Measurements from ENCODE around the gene MPV17L2. TPM values are rescaled to one million over a fixed set of nuclear protein-coding genes. Genes with fewer than 3 reads are reported as not detected.
A peak's percentile ranks its signal among the peaks of the same experiment; 100 is the strongest.
"Not testable (repeated sequence)": the region's sequence is repeated elsewhere in the genome, so short reads cannot be mapped to it uniquely, and the experiment has no call there.

The MPV17L2 gene
- total RNA-seq, 5 donors from 2014 or later (not counting 1 experiment from before 2014, with no cell fraction given) = 3.8 to 8.2 (median 8.1) TPM

DNA sequence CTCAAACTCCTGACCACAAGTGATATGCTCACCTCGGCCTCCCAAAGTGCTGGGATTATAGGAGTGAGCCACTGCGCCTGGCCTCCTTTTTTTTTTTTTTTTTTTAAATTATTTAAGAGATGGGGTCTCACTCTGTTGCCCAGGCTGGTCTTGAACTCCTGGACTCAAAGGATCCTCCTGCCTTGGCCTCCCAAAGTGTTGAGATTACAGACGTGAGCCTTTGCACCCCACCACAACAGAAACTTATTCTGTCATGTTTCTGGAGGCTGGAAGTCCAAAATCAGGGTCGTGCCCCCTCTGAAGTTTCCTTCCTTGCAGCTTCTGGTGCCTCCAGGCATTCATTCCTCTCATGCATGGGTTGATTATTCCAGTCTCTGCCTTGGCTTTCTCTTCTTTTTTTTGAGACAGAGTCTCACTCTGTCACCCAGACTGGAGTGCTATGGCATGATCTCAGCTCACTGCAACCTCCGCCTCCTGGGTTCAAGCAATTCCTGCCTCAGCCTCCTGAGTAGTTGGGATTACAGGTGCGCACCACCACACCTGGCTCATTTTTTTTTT is 33.9 kb upstream of the MPV17L2 start:
- H3K27ac Mint-ChIP-seq; H3K27me3 Mint-ChIP-seq; H3K4me3 ChIP-seq (ENCODE audit: control insufficient read depth in 1 of 2, extremely low read depth in 1 of 2, low read length in 1 of 2); H3K4me3 Mint-ChIP-seq; H3K27me3 ChIP-seq (replicated peaks in 1 of 2; ENCODE audit: control insufficient read depth in 2 of 2, extremely low read depth in 1 of 2, insufficient read depth in 2 of 2, low read length in 1 of 2); ATAC-seq (replicated peaks in 1 of 4); DNase-seq; H3K9me3 Mint-ChIP-seq; H3K9me3 ChIP-seq; POLR2A ChIA-PET; H3K36me3 Mint-ChIP-seq; H3K27ac ChIP-seq (ENCODE audit: low read length): not testable (repeated sequence)
- CTCF ChIA-PET = interaction anchor here (0.6 kb wide), 2 partner anchors 33 to 210 kb away, joined by 3 read pairs; no protein-coding TSS in a partner anchor
- 100% methylated on average over 1 of the region's 6 CpGs for WGBS (ENCODE audit: insufficient coverage)
- H3K4me1 ChIP-seq (ENCODE audit: control insufficient read depth in 1 of 2, extremely low read depth in 1 of 2, insufficient read depth in 2 of 2, low read length in 2 of 2) = peaks cover 4 to 20% of the 10 kb centered on the region in 2 experiments
- peaks cover 20 to 21% of the 10 kb centered on the region in 2 donors for H3K36me3 ChIP-seq (ENCODE audit: control insufficient read depth in 2 of 2, extremely low read depth in 1 of 2, insufficient read depth in 1 of 2, low read length in 1 of 2)
- peaks cover 19 to 25% (median 22%) of the 10 kb centered on the region in 3 donors for H3K4me1 Mint-ChIP-seq

DNA sequence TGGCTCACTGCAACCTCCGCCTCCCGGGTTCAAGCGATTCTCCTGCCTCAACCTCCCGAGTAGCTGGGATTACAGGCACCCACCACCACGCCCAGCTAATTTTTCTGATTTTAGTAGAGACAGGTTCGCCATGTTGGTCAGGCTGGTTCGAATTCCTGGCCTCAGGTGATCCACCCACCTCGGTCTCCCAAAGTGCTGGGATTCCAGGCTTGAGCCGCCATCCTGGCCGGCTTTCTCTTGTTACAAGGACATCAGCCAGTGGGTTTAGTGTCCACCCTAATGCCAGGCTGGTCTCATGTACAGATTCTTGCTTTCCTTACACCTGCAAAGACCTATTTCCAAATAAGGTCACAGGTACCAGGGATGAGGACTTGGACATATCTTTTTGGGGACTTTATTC is 33.2 kb upstream of the MPV17L2 start:
- H3K4me3 Mint-ChIP-seq = no peak overlapping the region
- ChIA-PET CTCF (interaction anchor here in 1 of 2 donors (1.1 kb wide), 1 partner anchor 227 kb away, joined by 3 read pairs; the partner anchor contains the start of gene CCDC124), POLR2A (no interaction called here)

DNA sequence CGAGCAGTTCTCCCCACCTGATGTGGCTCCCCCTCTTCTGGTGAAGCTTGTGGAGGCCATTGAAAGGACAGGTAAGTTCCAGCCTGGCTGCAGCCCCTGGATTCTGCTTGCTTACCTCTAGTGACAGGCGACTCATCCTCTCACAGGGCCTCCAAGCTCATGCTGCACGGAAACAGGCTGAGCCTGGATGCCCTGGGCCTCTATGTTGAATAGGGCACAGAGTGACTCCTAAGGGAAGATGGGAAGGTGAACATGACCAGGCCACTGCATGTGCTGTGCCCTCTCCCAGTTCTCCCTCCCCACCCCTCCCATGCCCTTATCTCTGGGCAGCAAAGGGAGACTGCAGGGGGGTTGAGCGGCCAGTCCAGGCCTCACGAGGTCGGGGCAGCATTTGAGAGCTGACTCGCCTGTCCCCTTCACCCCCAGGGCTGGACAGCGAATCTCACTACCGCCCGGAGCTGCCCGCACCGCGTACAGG is 32.5 kb upstream of the MPV17L2 start:
- Mint-ChIP-seq H3K27me3 (no peaks in the 10 kb centered on the region), H3K4me1 (peaks cover 13 to 17% (median 15%) of the 10 kb centered on the region in 3 donors), H3K27ac (peak overlapping the region; percentile 39 to 81), H3K9me3 (no peaks in the 10 kb centered on the region), H3K36me3 (peaks cover 7% of the 10 kb centered on the region), H3K4me3 (peak overlapping the region; percentile 34 to 52 (median 47))
- POLR2A ChIA-PET = no interaction called here
- no peak for ATAC-seq (replicated peaks in 1 of 4)
- DNase-seq = no peak
- no peaks in the 10 kb centered on the region for H3K9me3 ChIP-seq
- no peak overlapping the region for H3K27ac ChIP-seq (ENCODE audit: low read length)
- WGBS (ENCODE audit: insufficient coverage) = 92% methylated on average over 7 of the region's 13 CpGs
- peaks cover 20 to 24% of the 10 kb centered on the region in 2 donors for H3K36me3 ChIP-seq (ENCODE audit: control insufficient read depth in 2 of 2, extremely low read depth in 1 of 2, insufficient read depth in 1 of 2, low read length in 1 of 2)
- H3K27me3 ChIP-seq (replicated peaks in 1 of 2; ENCODE audit: control insufficient read depth in 2 of 2, extremely low read depth in 1 of 2, insufficient read depth in 2 of 2, low read length in 1 of 2) = no peaks in the 10 kb centered on the region
- CTCF ChIA-PET = interaction anchor here (0.6 to 1.2 kb wide), 6 partner anchors 8 to 1305 kb away, joined by 3 to 9 read pairs (median 6); partner anchors contain the start of genes CCDC124 (in 1 of the 2), IL12RB1 (in 1 of the 2) and PIK3R2 (in 1 of the 2)
- H3K4me1 ChIP-seq (ENCODE audit: control insufficient read depth in 1 of 2, extremely low read depth in 1 of 2, insufficient read depth in 2 of 2, low read length in 2 of 2) = peaks cover 3 to 15% of the 10 kb centered on the region in 2 experiments
- no peak overlapping the region for H3K4me3 ChIP-seq (ENCODE audit: control insufficient read depth in 1 of 2, extremely low read depth in 1 of 2, low read length in 1 of 2)

More for the DNA sequence above, 33.2 kb upstream of the MPV17L2 start:
- H3K9me3 ChIP-seq = no peaks in the 10 kb centered on the region
- H3K4me1 Mint-ChIP-seq = peaks cover 13 to 19% (median 17%) of the 10 kb centered on the region in 3 donors
- no peak overlapping the region for H3K27ac ChIP-seq (ENCODE audit: low read length)
- no peaks in the 10 kb centered on the region for H3K27me3 ChIP-seq (replicated peaks in 1 of 2; ENCODE audit: control insufficient read depth in 2 of 2, extremely low read depth in 1 of 2, insufficient read depth in 2 of 2, low read length in 1 of 2)
- H3K9me3 Mint-ChIP-seq = no peaks in the 10 kb centered on the region
- peaks cover 6% of the 10 kb centered on the region for H3K36me3 Mint-ChIP-seq
- no peaks in the 10 kb centered on the region for H3K27me3 Mint-ChIP-seq
- H3K4me3 ChIP-seq (ENCODE audit: control insufficient read depth in 1 of 2, extremely low read depth in 1 of 2, low read length in 1 of 2) = no peak overlapping the region
- no peak for ATAC-seq (replicated peaks in 1 of 4)
- WGBS (ENCODE audit: insufficient coverage) = 98% methylated on average over 8 of the region's 10 CpGs
- H3K36me3 ChIP-seq (ENCODE audit: control insufficient read depth in 2 of 2, extremely low read depth in 1 of 2, insufficient read depth in 1 of 2, low read length in 1 of 2) = peaks cover 20 to 21% of the 10 kb centered on the region in 2 donors
- peaks cover 3 to 15% of the 10 kb centered on the region in 2 experiments for H3K4me1 ChIP-seq (ENCODE audit: control insufficient read depth in 1 of 2, extremely low read depth in 1 of 2, insufficient read depth in 2 of 2, low read length in 2 of 2)
- no peak overlapping the region for H3K27ac Mint-ChIP-seq
- no peak for DNase-seq

DNA sequence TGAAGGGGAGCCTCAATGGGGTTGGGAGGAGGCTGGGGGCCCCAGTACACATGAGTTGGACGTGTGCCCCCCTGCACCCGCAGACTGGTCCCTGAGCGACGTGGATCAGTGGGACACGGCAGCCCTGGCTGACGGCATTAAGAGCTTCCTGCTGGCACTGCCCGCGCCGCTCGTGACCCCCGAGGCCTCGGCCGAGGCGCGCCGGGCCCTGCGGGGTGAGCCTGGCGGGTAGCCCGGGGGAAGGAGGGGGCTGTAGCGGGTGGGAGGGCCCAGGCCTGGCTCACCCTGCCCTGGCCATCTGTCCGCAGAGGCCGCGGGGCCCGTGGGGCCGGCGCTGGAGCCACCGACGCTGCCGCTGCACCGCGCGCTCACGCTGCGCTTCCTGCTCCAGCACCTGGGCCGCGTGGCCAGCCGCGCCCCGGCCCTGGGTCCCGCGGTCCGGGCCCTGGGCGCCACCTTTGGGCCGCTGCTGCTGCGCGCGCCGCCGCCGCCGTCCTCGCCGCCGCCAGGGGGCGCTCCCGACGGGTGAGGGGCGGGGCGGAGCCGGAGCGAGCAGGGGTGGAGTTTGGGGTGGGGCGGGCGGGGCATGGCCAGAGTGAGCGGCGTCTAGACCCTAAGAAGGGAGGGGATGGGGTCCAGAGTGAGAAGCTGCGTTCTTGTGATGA is 31.9 kb upstream of the MPV17L2 start:
- H3K27ac Mint-ChIP-seq = peak overlapping the region in 1 of 2 donors; percentile 39
- peaks cover 24 to 29% of the 10 kb centered on the region in 2 donors for H3K36me3 ChIP-seq (ENCODE audit: control insufficient read depth in 2 of 2, extremely low read depth in 1 of 2, insufficient read depth in 1 of 2, low read length in 1 of 2)
- H3K27ac ChIP-seq (ENCODE audit: low read length) = no peak overlapping the region
- no peaks in the 10 kb centered on the region for H3K9me3 Mint-ChIP-seq
- CTCF ChIA-PET = interaction anchor here (0.5 to 1.2 kb wide), 10 partner anchors 9 to 1305 kb away, joined by 3 to 9 read pairs (median 4); partner anchors contain the start of genes CCDC124 (in 1 of the 2), IL12RB1 (in 1 of the 2) and PIK3R2 (in 1 of the 2)
- DNase-seq = peak; percentile 37 to 90 (median 68)
- peak overlapping the region; percentile 28 to 52 (median 34) for H3K4me3 Mint-ChIP-seq
- peak; percentile 93 to 98 (median 94) for ATAC-seq (replicated peaks in 1 of 4)
- peaks cover 3 to 15% of the 10 kb centered on the region in 2 experiments for H3K4me1 ChIP-seq (ENCODE audit: control insufficient read depth in 1 of 2, extremely low read depth in 1 of 2, insufficient read depth in 2 of 2, low read length in 2 of 2)
- peaks cover 11 to 17% (median 15%) of the 10 kb centered on the region in 3 donors for H3K4me1 Mint-ChIP-seq
- peak overlapping the region in 1 of 2 donors; percentile 32 for H3K4me3 ChIP-seq (ENCODE audit: control insufficient read depth in 1 of 2, extremely low read depth in 1 of 2, low read length in 1 of 2)
- H3K9me3 ChIP-seq = no peaks in the 10 kb centered on the region
- H3K36me3 Mint-ChIP-seq = peaks cover 13% of the 10 kb centered on the region
- H3K27me3 ChIP-seq (replicated peaks in 1 of 2; ENCODE audit: control insufficient read depth in 2 of 2, extremely low read depth in 1 of 2, insufficient read depth in 2 of 2, low read length in 1 of 2) = no peaks in the 10 kb centered on the region
- WGBS (ENCODE audit: insufficient coverage) = 4% methylated on average over 46 of the region's 66 CpGs
- POLR2A ChIA-PET = no interaction called here
- H3K27me3 Mint-ChIP-seq = no peaks in the 10 kb centered on the region

DNA sequence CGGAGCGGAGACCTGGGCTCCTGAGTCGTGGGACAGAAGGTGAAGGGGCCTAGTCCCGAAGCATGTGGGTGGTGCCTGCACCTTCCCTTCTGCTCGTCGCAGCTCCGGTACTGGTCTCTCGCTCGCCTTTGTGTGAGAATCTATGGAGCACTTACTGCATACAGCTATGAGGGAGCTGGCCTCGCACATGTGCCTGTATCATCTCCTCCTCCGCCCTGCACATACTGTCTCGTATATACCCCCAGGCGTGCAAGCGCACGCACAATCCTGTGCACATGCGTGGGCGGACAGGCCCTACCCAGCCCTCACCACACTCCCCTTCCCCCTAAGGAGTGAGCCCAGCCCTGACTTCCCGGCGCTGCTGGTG is 31.4 kb upstream of the MPV17L2 start:
- Mint-ChIP-seq H3K27me3 (no peaks in the 10 kb centered on the region), H3K4me3 (peak overlapping the region in 2 of 3 donors; percentile 7 to 13), H3K9me3 (no peaks in the 10 kb centered on the region), H3K4me1 (peaks cover 7 to 13% (median 11%) of the 10 kb centered on the region in 3 donors), H3K36me3 (peaks cover 15% of the 10 kb centered on the region), H3K27ac (no peak overlapping the region)
- Histone ChIP-seq H3K36me3 (ENCODE audit: control insufficient read depth in 2 of 2, extremely low read depth in 1 of 2, insufficient read depth in 1 of 2, low read length in 1 of 2) (peaks cover 24 to 28% of the 10 kb centered on the region in 2 donors), H3K27ac (ENCODE audit: low read length) (no peak overlapping the region), H3K4me3 (ENCODE audit: control insufficient read depth in 1 of 2, extremely low read depth in 1 of 2, low read length in 1 of 2) (peak overlapping the region in 1 of 2 donors; percentile 32), H3K4me1 (ENCODE audit: control insufficient read depth in 1 of 2, extremely low read depth in 1 of 2, insufficient read depth in 2 of 2, low read length in 2 of 2) (peaks cover 3 to 15% of the 10 kb centered on the region in 2 experiments), H3K9me3 (no peaks in the 10 kb centered on the region), H3K27me3 (replicated peaks in 1 of 2; ENCODE audit: control insufficient read depth in 2 of 2, extremely low read depth in 1 of 2, insufficient read depth in 2 of 2, low read length in 1 of 2) (no peaks in the 10 kb centered on the region)
- ATAC-seq (replicated peaks in 1 of 4) (peak in 2 of 4 experiments; percentile 3 to 20), DNase-seq (no peak)
- 73% methylated on average over 14 of the region's 19 CpGs for WGBS (ENCODE audit: insufficient coverage)
- ChIA-PET CTCF (interaction anchor here (0.5 to 1.2 kb wide), 5 partner anchors 46 to 302 kb away, joined by 3 to 7 read pairs (median 3); no protein-coding TSS in a partner anchor), POLR2A (no interaction called here)

DNA sequence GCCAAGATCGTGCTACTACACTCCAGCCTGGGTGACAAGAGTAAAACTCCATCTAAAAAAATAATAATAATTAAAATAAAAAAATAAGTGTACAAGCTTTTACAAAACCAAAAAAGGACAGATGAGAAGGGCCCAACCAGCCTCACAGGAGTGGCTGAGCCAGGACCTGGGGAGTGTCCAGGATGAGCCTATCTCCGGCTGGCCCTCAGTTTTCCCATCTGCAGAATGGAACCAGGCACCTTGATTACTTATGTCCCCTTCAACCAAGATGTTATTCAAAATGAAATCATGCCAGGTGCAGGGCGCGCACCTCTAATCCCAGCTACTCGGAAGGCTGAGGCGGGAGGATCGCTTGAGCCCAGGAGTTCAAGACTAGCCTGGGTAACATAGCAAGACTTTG is 28.9 kb upstream of the MPV17L2 start:
- no peak for ATAC-seq (replicated peaks in 1 of 4)
- POLR2A ChIA-PET = interaction anchor here in 1 of 2 donors (0.6 kb wide), 1 partner anchor 73 kb away, joined by 6 read pairs; no protein-coding TSS in a partner anchor
- whole genome bisulfite sequencing (ENCODE audit: insufficient coverage) = 93% methylated on average over 6 of the region's 7 CpGs

More for the DNA sequence above, 28.9 kb upstream of the MPV17L2 start:
- Histone ChIP-seq H3K36me3 (ENCODE audit: control insufficient read depth in 2 of 2, extremely low read depth in 1 of 2, insufficient read depth in 1 of 2, low read length in 1 of 2) (peaks cover 30 to 40% of the 10 kb centered on the region in 2 donors), H3K9me3 (no peaks in the 10 kb centered on the region), H3K4me3 (ENCODE audit: control insufficient read depth in 1 of 2, extremely low read depth in 1 of 2, low read length in 1 of 2) (no peak overlapping the region), H3K27ac (ENCODE audit: low read length) (no peak overlapping the region), H3K27me3 (replicated peaks in 1 of 2; ENCODE audit: control insufficient read depth in 2 of 2, extremely low read depth in 1 of 2, insufficient read depth in 2 of 2, low read length in 1 of 2) (no peaks in the 10 kb centered on the region), H3K4me1 (ENCODE audit: control insufficient read depth in 1 of 2, extremely low read depth in 1 of 2, insufficient read depth in 2 of 2, low read length in 2 of 2) (peaks cover 3 to 20% of the 10 kb centered on the region in 2 experiments)
- Mint-ChIP-seq H3K4me3 (no peak overlapping the region), H3K9me3 (no peaks in the 10 kb centered on the region), H3K4me1 (peaks cover 7 to 17% (median 14%) of the 10 kb centered on the region in 3 donors), H3K27ac (no peak overlapping the region), H3K27me3 (no peaks in the 10 kb centered on the region), H3K36me3 (peaks cover 24% of the 10 kb centered on the region)
- DNase-seq = no peak
- CTCF ChIA-PET = interaction anchor here in 1 of 2 donors (0.6 kb wide), 1 partner anchor 21 kb away, joined by 3 read pairs; no protein-coding TSS in a partner anchor
